BE2C (cell line): ENCODE results near the gene AMBRA1.

ENCODE experiments used
- DNase-seq: peaks from one replicate; pipeline ENCODE4 v3.0.0-alpha.2; 2020
- H3K27me3 ChIP-seq: fragments of 250-450 bp; sonication (Bioruptor Pico); 2 replicates; pipeline ENCODE4 v1.5.1; 2020; ENCODE audit warnings: mild to moderate bottlenecking
- H3K36me3 ChIP-seq: fragments of 250-450 bp; sonication (Bioruptor Pico); 2 replicates; pipeline ENCODE4 v1.5.1; 2020; ENCODE audit warnings: mild to moderate bottlenecking
- H3K4me1 ChIP-seq: fragments of 250-450 bp; sonication (Bioruptor Pico); 2 replicates; pipeline ENCODE4 v1.5.1; 2020
- H3K4me3 ChIP-seq: 2 replicates; pipeline ENCODE4 v1.5.1; 2011; ENCODE audit warnings: low read depth, low read length
- H3K9me3 ChIP-seq: fragments of 250-450 bp; sonication (Bioruptor Pico); 2 replicates; pipeline ENCODE4 v1.5.1; 2020
- TF ChIP-seq, protein P1 (sequence below): IDR thresholded peaks from 2 replicates; pipeline ENCODE4 v1.5.1; 2012; ENCODE audit warnings: mild to moderate bottlenecking, low read depth, low read length

Gene AMBRA1

DNA sequence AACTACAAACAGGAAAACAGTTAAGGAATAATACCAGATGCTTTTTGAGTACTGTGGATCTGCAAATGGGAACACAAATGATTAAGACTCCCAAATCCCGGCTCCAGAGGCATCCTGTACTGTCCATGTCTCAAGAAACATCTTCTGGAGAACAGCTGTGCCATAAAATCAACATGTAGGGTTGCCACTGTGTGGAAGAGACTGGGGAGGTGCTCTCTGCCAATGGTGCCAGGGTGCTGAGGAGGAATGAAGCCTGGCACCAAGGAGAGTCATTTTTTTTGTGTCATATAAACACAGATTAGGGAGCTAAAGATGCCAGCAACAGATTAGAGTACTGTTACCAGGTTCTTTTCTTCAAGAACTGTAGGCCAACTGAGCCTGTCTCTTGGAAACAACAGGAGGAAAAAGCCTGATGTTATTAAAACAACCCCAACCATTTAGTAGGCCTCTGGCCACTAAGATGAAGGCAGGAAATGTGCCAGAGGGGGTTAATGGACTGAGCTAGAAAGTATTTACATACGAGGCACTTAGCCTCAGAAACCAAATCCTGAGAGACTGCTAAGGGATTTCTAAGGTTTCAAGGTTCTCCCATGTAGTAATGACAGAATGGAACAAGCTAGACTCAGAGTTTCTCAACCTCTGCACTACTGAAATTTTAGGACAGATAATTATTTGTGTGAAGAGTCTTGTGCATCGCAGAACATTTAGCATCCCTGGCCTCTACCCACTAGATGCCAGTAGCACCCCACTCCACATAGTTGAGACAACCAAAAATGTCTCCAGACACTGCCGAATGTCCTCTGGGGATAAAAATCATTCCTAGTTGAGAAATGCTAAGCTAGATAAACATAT is 147.7 kb downstream of the AMBRA1 start:
- no peak for DNase-seq
- H3K36me3 ChIP-seq, result no peaks in the 10 kb centered on the region
- H3K9me3 ChIP-seq, result no peaks in the 10 kb centered on the region
- no peaks in the 10 kb centered on the region for H3K4me1 ChIP-seq
- H3K27me3 ChIP-seq, result no peaks in the 10 kb centered on the region
- no peak overlapping the region for H3K4me3 ChIP-seq
- TF ChIP-seq, protein P1, sequence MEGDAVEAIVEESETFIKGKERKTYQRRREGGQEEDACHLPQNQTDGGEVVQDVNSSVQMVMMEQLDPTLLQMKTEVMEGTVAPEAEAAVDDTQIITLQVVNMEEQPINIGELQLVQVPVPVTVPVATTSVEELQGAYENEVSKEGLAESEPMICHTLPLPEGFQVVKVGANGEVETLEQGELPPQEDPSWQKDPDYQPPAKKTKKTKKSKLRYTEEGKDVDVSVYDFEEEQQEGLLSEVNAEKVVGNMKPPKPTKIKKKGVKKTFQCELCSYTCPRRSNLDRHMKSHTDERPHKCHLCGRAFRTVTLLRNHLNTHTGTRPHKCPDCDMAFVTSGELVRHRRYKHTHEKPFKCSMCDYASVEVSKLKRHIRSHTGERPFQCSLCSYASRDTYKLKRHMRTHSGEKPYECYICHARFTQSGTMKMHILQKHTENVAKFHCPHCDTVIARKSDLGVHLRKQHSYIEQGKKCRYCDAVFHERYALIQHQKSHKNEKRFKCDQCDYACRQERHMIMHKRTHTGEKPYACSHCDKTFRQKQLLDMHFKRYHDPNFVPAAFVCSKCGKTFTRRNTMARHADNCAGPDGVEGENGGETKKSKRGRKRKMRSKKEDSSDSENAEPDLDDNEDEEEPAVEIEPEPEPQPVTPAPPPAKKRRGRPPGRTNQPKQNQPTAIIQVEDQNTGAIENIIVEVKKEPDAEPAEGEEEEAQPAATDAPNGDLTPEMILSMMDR, result peak; percentile 12; the same call in 1 of the 2 replicates

DNA sequence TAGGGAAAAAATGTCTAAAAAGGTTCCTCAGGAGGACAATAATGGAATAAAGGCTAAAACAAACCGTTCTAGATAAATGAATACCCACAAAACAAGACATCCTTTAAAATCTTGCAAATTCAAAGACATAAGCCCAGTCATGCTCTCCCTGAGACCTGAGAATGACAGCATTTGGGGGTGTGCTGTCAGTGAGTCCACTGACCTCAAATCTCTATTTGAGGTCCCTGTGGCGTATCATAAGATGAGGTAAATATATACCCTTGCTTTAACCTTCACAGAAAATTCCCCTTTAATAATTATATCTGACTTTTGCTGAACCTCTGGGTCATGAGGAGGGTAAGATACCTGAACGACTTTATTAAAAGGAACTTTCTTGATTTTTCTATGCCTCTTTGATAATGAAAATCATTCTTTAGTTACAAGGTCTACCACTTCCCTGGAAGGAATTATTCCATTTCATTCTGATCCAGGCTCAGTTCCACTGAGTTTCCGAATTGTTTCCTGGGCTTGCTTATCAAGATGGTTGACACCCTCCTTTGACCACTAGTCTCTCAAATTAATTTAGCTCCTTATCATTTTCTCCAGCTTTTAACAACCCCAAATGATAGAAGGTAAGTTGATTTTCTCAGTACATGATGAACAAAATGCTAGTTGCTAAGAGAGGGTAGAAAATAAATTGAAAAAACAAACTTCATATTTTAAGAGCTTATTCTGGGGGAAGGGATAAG is 148.5 kb downstream of the AMBRA1 start:
- DNase-seq, result no peak
- Histone ChIP-seq H3K27me3 (no peaks in the 10 kb centered on the region), H3K36me3 (no peaks in the 10 kb centered on the region), H3K4me1 (no peaks in the 10 kb centered on the region), H3K9me3 (no peaks in the 10 kb centered on the region), H3K4me3 (no peak overlapping the region)
- TF ChIP-seq, protein P1, result no peak

DNA sequence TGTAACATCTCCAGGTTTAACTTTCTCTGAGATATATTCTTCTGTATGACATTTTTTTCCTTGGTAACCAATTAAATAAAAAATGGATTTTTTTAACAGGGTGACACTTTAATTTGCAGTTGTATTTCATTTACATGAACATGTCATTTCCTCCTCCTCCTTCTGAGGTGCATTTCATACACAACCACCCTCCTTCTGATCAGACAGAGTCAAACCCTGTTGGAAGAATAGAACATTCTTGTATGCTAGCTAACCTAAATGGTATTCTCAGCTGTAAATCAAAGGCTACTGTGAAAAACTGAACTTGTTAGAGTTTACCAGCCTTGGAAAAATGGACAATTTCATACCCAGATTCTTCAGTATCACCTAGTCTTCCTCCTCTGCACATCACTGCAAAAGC is 149.5 kb downstream of the AMBRA1 start:
- Histone ChIP-seq H3K27me3 (no peaks in the 10 kb centered on the region), H3K4me3 (no peak overlapping the region), H3K9me3 (no peaks in the 10 kb centered on the region), H3K36me3 (no peaks in the 10 kb centered on the region), H3K4me1 (no peaks in the 10 kb centered on the region)
- TF ChIP-seq, protein P1, result no peak
- DNase-seq, result no peak

DNA sequence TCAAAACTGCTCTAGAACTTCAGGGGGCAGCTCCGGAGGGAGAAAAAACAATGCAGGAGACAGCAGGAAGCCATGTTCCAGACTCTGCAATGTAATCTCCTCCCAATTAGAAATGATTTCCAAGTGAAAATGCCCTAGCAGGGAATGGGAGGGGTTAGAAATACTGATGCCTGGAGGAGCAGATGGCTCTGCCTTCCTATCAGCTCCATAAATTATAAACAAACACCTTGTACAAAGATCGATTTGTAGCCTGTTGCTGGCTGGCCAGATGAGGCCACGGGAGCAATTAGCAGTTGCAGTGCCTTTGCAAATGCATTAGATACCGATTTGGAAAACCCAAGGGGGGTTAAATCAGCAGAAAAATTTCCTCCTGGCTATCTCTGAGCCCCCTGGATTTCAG is 155.6 kb downstream of the AMBRA1 start:
- Histone ChIP-seq H3K36me3 (no peaks in the 10 kb centered on the region; the same call in 1 of the 2 replicates), H3K4me1 (peaks cover 5% of the 10 kb centered on the region; the same call in 1 of the 2 replicates), H3K27me3 (no peaks in the 10 kb centered on the region), H3K4me3 (no peak overlapping the region), H3K9me3 (no peaks in the 10 kb centered on the region)
- TF ChIP-seq, protein P1, result no peak
- peak; percentile 46 for DNase-seq

DNA sequence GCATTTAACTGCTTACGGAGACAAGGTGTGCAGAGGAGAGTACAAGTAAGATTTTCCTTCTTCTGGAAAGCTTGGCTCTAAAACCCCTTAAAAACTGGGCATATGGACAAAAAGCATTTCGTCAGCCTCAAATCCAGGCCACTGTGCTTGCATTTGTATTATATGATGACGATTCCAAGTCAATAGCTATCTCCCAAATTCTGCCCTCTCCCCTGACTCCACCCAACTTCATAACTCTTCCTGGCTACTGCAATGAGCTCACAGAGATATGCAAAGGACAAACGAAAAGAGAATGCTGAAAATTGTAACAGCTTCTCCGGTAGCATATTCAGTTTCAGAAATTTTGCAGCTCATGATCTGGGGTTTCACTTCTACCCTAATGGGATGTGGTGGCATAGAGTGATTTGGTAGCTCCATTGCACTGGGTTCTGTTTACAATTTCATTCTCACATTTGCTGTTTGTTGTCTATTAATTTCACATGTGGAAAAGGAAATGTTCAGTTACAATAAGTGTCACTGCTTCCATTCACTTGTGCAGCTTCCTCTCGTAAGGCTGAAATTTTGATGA is 156.6 kb downstream of the AMBRA1 start:
- TF ChIP-seq, protein P1, result no peak
- Histone ChIP-seq H3K4me1 (peaks cover 5% of the 10 kb centered on the region; the same call in 1 of the 2 replicates), H3K4me3 (no peak overlapping the region), H3K36me3 (no peaks in the 10 kb centered on the region; the same call in 1 of the 2 replicates), H3K27me3 (no peaks in the 10 kb centered on the region), H3K9me3 (no peaks in the 10 kb centered on the region)
- DNase-seq, result no peak
